HG03103 (cell line): Measurements from ENCODE around the gene AOPEP.

Source experiments
- ATAC-seq: cut with Tn5 transposase; IDR thresholded peaks from one replicate; pipeline ENCODE4 v1.9.1; 2021; ENCODE audit warnings: low read depth; ENCODE audit not compliant: unreplicated experiment

AOPEP gene

GRCh38 chr9:95047452-95048224 lies 321.1 kb downstream of the AOPEP start:
- ATAC-seq, result no peak

- no peak for ATAC-seq
These were observed 322.0 kb downstream of the AOPEP start for GRCh38 chr9:95048225-95049087.

GRCh38 chr9:95049761-95050160 lies 323.3 kb downstream of the AOPEP start:
- no peak for ATAC-seq

GRCh38 chr9:95053611-95054570 lies 327.4 kb downstream of the AOPEP start:
- no peak for ATAC-seq

GRCh38 chr9:95055334-95055850 lies 328.9 kb downstream of the AOPEP start:
- ATAC-seq, result no peak

- ATAC-seq, result no peak
These were observed 329.5 kb downstream of the AOPEP start for GRCh38 chr9:95055851-95056551.

- ATAC-seq, result no peak
These were observed 330.6 kb downstream of the AOPEP start for GRCh38 chr9:95057101-95057500.

GRCh38 chr9:95058121-95058785 lies 331.8 kb downstream of the AOPEP start:
- ATAC-seq, result no peak

GRCh38 chr9:95058795-95059386 lies 332.4 kb downstream of the AOPEP start:
- no peak for ATAC-seq

- ATAC-seq, result no peak
These were observed 333.7 kb downstream of the AOPEP start for GRCh38 chr9:95060234-95060633.

GRCh38 chr9:95060916-95061315 lies 334.4 kb downstream of the AOPEP start:
- no peak for ATAC-seq

- no peak for ATAC-seq
These were observed 335.6 kb downstream of the AOPEP start for GRCh38 chr9:95061916-95062595.

GRCh38 chr9:95062596-95063065 lies 336.1 kb downstream of the AOPEP start:
- ATAC-seq, result no peak

- no peak for ATAC-seq
These were observed 336.8 kb downstream of the AOPEP start for GRCh38 chr9:95063300-95063699.

GRCh38 chr9:95065224-95065623 lies 338.7 kb downstream of the AOPEP start:
- no peak for ATAC-seq

- ATAC-seq, result no peak
These were observed 340.6 kb downstream of the AOPEP start for GRCh38 chr9:95067057-95067456.

- no peak for ATAC-seq
These were observed 341.4 kb downstream of the AOPEP start for GRCh38 chr9:95067897-95068296.

GRCh38 chr9:95070549-95071021 lies 344.1 kb downstream of the AOPEP start:
- no peak for ATAC-seq
